ENCODE measurements around the gene STX8.

- TF ChIP-seq SP1 (IDR thresholded peaks at IDR 0.05) (no peak), PKNOX1 (IDR thresholded peaks at IDR 0.05) (no peak), HDGF (IDR thresholded peaks at IDR 0.05; ENCODE audit: borderline replicate concordance) (no peak), BHLHE40 (IDR thresholded peaks at IDR 0.05; ENCODE audit: borderline replicate concordance) (no peak), TARDBP (IDR thresholded peaks at IDR 0.05) (no peak), ARNT (IDR thresholded peaks at IDR 0.05) (no peak), SUZ12 (IDR thresholded peaks at IDR 0.05) (no peak), NFRKB (IDR thresholded peaks at IDR 0.05) (no peak), FOXM1 (IDR thresholded peaks at IDR 0.05; ENCODE audit: borderline replicate concordance) (no peak), LEF1 (IDR thresholded peaks at IDR 0.05; ENCODE audit: borderline replicate concordance) (no peak), FOXK2 (IDR thresholded peaks at IDR 0.05) (no peak), CTBP1 (IDR thresholded peaks at IDR 0.05; ENCODE audit: borderline replicate concordance) (no peak), ELF4 (IDR thresholded peaks at IDR 0.05) (no peak), FOXA1 (IDR thresholded peaks at IDR 0.05) (no peak)
Measured at GRCh38 chr17:9381068-9381467, 194.6 kb downstream of the STX8 start.
